HG02973 (cell line): ENCODE results near the gene SMARCC2.
"Not testable (repeated sequence)": the region's sequence is repeated elsewhere in the genome, so short reads cannot be mapped to it uniquely, and the experiment has no call there.

Source experiments
- ATAC-seq: cut with Tn5 transposase; IDR thresholded peaks from one replicate; pipeline ENCODE4 v1.9.1; 2021; ENCODE audit warnings: moderate library complexity; ENCODE audit not compliant: unreplicated experiment

Gene SMARCC2

DNA sequence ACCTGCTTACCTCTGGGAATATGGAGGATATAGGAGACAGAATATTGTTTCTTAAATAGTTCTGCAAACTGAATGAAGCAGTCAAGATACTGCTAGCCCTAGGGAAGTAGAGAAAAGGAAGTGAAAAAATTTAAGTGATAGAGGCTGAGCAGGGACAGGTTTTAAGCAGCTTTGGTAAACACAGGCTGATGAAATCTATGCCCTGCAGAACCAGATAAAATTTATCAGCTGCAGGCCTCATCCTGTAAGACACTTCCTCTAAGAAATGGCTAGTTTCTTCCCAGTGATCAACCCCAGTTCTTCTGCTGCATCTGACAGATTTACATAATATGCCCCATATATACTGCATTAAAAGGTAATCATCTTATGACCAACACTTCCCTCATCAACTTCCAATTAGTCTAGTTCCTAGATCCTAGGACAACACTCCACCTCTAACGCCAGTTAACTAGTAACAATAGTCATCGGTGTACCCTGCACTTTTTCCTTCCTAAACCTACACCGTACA lies 62.5 kb downstream of the SMARCC2 start:
- no peak for ATAC-seq

DNA sequence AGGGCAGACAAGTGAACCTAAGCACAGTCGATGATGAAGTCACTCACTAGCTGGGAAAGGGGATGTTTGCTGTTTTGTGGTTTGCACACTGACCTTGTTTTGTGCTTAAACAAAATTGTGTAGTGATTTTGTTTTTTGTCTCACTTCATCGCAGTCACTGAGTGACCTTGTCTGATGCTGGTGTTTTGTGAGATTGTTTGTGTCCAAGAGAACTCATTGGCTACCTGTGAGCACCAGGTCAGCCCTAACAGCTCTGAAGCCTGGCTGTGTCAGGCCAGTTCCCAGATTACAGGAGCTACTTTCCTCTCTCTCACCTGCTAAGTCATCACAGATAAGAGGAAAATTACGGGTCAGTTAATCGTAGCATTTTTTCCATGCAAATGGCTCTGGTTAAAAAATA lies 65.2 kb downstream of the SMARCC2 start:
- ATAC-seq = no peak

DNA sequence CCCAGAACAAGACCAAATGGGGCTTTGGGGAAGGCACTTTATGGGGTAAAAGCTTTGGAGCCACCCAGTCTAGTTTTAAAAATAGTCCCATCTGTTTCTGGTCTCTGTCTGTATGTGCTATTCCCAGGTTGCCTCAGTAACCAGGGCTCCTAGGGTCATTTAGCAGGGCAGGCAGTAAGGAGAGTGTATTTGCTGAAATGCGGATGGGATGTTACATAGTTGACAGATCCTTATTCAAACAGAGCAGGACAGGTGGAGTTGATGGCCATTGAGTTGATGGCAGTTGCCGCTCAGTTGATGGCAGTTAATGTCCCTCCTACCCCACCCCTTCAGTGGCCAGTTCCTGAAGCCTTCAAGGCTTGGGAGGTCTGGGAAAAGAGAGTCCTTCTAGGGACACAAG lies 66.6 kb downstream of the SMARCC2 start:
- no peak for ATAC-seq

DNA sequence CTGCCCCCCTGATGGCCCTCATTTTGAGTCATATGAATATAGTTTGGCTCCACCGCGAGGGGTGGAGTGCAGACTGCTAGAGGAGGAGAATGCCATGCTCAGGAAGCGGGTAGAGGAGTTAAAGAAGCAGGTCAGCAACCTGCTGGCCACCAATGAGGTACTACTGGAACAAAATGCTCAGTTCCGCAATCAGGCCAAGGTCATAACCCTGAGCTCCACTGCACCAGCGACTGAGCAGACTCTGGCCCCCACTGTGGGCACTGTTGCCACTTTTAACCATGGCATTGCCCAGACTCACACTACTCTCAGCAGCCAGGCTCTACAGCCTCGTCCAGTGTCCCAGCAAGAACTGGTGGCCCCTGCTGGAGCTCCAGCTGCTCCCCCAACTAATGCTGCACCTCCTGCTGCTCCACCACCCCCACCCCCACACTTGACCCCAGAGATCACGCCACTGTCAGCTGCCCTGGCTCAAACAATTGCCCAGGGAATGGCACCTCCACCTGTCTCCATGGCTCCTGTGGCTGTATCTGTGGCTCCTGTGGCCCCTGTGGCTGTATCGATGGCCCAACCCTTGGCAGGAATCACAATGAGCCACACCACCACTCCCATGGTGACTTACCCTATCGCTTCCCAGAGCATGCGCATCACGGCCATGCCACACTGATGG lies 67.9 kb downstream of the SMARCC2 start:
- no peak for ATAC-seq

DNA sequence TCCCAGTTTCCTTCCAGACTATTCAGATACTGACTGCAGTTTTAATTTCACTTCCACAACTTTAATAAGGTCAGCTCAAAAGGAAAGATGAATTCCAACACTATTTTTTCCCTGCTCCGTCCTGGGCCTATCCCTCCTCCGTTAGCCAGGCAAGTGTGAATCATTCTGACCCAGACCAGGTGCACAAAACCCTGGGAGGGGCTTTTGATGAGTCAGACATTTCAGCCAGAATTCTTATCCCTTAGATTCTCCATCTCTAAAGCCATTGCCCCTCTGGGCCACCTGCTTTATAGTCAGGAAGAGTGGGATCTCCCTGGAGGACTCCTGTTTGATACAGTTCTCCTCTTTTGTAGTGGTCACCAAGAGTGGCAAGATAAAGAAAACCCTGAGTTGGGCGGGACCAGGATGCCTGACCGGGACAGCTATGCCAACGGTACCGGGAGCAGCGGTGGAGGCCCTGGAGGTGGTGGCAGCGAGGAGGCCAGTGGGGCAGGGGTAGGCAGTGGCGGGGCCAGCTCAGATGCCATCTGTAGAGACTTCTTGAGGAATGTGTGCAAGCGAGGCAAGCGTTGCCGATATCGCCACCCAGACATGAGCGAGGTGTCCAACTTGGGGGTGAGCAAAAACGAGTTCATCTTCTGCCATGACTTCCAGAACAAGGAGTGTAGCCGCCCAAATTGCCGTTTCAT lies 69.0 kb downstream of the SMARCC2 start:
- ATAC-seq = no peak

DNA sequence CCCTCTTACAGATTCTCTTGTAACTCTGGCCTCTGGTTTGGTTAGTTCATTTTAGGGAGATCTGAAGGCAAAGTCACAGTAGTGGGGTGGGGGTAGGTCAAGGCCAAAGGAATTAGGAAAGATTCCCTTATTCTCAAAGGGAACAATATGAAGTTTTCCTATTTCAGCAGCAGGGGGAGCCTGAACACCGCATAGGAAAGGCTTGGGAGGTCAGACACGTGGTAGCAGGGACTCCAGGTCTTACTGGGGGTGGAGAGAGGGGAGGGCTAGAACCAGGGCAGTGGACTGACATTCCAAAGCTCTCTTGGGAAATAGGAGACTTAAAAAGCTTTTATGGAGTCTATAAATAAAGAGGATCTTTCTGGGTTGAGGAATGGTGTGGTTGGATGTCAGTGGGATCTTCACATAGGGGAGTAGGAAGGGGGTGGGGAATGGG lies 69.9 kb downstream of the SMARCC2 start:
- ATAC-seq = no peak

DNA sequence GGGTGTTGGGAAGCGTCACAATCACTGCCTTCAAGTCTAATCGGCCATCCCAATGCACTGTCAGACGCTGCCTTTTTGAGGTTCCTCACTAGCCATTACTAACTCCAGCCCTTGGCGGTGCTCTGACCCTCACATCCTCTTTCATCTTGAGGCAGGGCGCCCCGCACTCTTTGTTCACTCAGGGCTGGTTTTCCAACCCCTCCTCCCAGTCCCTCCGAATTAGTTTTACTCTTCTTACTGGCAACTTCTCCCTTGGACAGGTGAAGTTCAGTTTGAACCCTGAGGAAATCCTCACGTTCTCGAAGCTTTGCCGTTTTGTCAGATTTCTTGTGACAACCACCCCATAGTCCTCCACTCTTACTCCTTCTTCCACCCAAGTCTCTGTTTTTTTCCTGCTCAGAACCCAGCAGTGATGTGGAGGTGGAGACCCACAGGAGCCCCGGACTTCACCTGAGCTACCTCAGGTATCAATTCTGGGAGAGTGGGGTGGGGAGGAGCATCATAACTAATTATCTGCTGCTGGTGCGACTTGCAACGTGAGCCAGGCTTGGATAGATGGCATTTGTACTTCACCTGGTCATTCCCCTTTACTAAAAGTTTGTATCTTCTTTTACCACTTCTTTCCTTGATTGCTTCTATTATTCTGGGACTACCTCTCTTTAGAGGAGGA lies 70.5 kb downstream of the SMARCC2 start:
- no peak for ATAC-seq

DNA sequence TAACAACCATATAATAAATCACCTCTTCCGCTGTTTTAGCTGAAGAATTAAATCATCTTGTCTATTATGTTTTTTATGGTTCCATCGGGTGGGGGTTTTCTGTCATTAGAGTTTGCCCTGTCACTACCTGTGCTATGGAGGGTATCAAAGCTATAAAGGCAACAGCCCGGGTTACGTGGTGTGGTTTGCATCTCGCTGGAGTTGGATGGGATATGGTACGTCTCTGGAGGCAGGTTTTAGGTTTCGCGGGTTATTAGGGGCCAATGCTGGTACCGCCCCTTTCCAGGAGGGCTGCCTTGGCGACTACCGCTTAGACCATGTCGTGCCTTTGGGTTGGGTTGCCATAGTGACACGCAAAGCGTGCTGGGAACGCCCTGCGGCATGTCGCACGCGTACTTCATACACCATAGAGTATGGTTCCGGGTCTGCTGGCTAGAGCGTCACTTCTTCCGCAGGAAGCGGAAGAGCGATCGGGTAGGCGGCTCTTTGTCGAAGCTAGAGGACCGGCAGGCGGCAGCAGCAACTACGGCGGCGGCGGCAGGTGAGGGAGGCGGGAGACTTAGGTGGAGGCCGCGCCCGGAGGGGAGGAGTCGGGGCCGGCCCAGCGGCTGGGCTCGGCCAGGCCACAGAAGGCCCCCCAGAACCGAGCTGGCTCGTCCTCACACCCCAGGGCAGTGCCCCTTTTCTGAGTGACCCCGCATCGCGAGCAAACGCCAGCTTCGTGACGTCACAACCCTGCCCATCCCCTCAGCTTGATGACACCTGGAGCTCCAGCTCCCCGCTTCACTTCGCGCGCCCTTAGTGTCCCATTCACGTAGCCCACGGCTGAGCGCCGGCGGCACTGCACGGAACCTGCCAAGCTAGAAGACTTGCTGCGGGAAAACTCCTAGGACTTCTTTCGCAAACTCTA lies 71.2 kb downstream of the SMARCC2 start, which contains the start of gene ZC3H10:
ZC3H10 (plus strand) TSS at position 489 of the 910 bp plus-strand sequence. CDS start 2,297 bp downstream, outside the sequence.
- peak; percentile 72 for ATAC-seq

DNA sequence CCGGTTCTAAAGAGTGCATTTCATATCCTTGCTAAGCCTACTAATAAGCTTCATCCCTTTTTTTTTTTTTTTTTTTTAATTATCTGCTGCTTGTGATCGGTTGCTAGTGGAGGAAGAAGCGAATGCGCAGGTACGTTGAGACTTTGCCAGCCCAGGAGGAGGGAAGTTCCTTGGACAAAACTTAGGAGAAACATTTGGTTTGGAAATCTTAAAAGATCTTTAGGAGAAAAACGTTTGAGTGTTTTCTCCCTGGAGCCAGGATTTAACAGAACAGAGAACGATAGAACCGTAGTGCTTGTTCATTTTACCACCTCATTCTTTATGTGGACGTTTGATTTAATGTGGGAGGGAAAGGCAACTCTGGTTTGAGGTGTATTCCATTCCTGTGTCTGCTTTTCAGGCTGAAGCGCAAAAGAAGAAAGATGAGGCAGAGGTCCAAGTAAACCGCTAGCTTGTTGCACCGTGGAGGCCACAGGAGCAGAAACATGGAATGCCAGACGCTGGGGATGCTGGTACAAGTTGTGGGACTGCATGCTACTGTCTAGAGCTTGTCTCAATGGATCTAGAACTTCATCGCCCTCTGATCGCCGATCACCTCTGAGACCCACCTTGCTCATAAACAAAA lies 72.1 kb downstream of the SMARCC2 start:
- not testable (repeated sequence) for ATAC-seq

DNA sequence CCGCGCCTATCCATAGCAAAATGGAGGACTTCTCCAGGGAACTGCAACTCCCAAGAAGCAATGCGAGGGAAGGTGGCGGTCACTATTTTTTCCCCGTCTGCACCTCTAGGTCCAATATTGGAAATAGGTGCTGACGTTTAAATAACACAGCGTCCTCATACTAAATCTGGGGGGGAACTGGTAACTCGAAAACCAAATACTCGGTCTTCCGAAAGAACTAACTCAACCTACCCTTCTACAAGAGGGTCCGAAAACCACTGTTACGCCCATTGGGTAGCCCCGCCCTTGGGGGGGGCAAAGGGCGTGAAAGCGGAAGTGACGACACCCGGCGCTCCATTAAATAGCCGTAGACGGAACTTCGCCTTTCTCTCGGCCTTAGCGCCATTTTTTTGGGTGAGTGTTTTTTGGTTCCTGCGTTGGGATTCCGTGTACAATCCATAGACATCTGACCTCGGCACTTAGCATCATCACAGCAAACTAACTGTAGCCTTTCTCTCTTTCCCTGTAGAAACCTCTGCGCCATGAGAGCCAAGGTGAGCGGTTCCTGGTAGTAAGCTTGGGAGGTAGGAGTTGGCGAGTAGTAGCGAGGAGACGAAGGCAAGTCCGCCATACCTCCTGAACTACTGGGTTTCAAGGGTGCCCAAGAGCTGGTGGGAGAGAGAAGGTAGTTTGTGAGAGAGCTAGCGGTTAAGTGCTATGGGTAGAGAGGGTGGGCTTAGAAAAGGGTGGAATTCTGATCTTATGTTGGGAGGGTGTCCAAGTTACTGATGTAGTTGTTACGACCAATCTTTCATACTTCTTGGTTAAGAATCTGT lies 72.8 kb downstream of the SMARCC2 start, which contains the start of gene RPL41:
RPL41 (plus strand) TSS at position 367 of the 815 bp plus-strand sequence.
- ATAC-seq = peak; percentile 33

DNA sequence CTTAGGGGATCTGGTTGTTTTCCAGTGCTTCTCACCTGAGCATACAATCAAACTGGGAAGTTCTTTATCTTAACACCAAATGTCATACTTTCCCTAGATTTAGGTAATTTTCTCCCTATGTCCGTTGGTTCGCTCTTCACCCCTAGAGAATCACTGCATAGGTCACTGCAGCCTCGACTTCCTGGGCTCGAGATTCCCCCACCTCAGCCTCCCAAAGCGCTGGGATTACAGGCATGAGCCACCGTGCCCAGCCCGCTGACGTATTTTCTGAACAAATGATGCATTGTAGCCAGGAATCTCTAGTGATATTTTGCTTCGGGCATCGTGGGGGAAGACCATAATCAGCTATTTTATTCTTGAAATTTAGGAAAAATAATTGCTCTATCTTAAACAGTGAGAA lies 74.0 kb downstream of the SMARCC2 start:
- ATAC-seq = no peak

DNA sequence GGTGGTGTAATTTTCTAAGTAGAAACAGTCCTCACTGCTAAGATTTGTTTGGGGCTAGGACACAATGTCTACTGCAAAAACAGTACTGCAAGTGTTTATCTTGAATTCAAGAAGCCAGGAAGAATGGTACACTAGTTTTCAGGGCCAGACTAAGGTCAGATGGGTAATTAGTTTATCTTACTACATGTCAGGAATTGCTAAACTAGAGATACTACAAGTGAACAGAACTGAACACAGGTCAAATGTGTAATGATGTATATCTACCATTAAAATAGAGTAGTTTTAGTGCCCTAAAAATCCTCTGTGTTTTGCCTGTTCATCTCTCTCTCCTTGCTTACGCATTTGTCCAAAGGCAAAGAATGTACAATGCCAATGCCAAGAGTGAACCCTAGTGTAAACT lies 75.2 kb downstream of the SMARCC2 start:
- no peak for ATAC-seq
